GM21723 (cell line): ENCODE data around the gene MEN1.

Experiments
- ATAC-seq: cut with Tn5 transposase; IDR thresholded peaks from one replicate; pipeline ENCODE4 v1.9.1; 2021; ENCODE audit warnings: mild to moderate bottlenecking, moderate library complexity; ENCODE audit not compliant: unreplicated experiment

The MEN1 gene

GRCh38 chr11:64765851-64766665, 44.3 kb downstream of the MEN1 start:
- no peak for ATAC-seq

- ATAC-seq, result no peak
These were observed 45.0 kb downstream of the MEN1 start for GRCh38 chr11:64765291-64765850.

- no peak for ATAC-seq
These were observed 45.6 kb downstream of the MEN1 start for GRCh38 chr11:64764753-64765152.

GRCh38 chr11:64764040-64764611, 46.2 kb downstream of the MEN1 start:
- ATAC-seq, result no peak

- no peak for ATAC-seq
These were observed 46.8 kb downstream of the MEN1 start for GRCh38 chr11:64763526-64764039.

- no peak for ATAC-seq
These were observed 47.5 kb downstream of the MEN1 start for GRCh38 chr11:64762674-64763525.

- no peak for ATAC-seq
These were observed 48.1 kb downstream of the MEN1 start for GRCh38 chr11:64762277-64762673.

GRCh38 chr11:64760759-64761420, 49.5 kb downstream of the MEN1 start:
- ATAC-seq, result no peak

- ATAC-seq, result no peak
These were observed 50.3 kb downstream of the MEN1 start, which contains the start of gene PYGM for GRCh38 chr11:64759722-64760719. Gene PYGM (minus strand): TSS chr11:64759974. CDS start chr11:64759898, 76 bp downstream.

GRCh38 chr11:64759131-64759721, 51.1 kb downstream of the MEN1 start:
- ATAC-seq, result no peak

- ATAC-seq, result no peak
These were observed 51.8 kb downstream of the MEN1 start for GRCh38 chr11:64758330-64759079.

- no peak for ATAC-seq
These were observed 52.6 kb downstream of the MEN1 start for GRCh38 chr11:64757549-64758329.

- ATAC-seq, result no peak
These were observed 54.5 kb downstream of the MEN1 start for GRCh38 chr11:64755681-64756361.

- no peak for ATAC-seq
These were observed 55.3 kb downstream of the MEN1 start for GRCh38 chr11:64754919-64755662.

GRCh38 chr11:64754124-64754918, 56.0 kb downstream of the MEN1 start:
- no peak for ATAC-seq
